ENCODE data around the gene UTP18. TPM values are rescaled to one million over a fixed set of nuclear protein-coding genes. Genes with fewer than 3 reads are reported as not detected.

Gene UTP18
- total RNA-seq, 4 donors from 2014 or later: 24.7 to 51.6 (median 31.1) TPM

GRCh38 chr17:51257150-51258081 is 2.9 kb upstream of the UTP18 start:
- TF ChIP-seq EP300 (IDR thresholded peaks at IDR 0.05) (no peak), POLR2AphosphoS5 (IDR thresholded peaks at IDR 0.05) (no peak), POLR2A (IDR thresholded peaks at IDR 0.05) (no peak), CTCF (IDR thresholded peaks at IDR 0.05) (no peak)
- Histone ChIP-seq H3K27me3 (no peaks in the 10 kb centered on the region), H3K9me3 (no peaks in the 10 kb centered on the region), H3K4me1 (peaks cover 0 to 67% (median 28%) of the 10 kb centered on the region in 3 donors), H3K27ac (peak overlapping the region in 1 of 4 donors; percentile 3), H3K36me3 (peaks cover 0 to 2% of the 10 kb centered on the region in 2 donors), H3K4me3 (peak overlapping the region in 1 of 2 donors; percentile 82)
- ATAC-seq: no peak
- WGBS, 2 donors (ENCODE audit: low coverage in 1 of 2): 39 to 63% methylated on average over 3 of the region's 3 CpGs

GRCh38 chr17:51258756-51259563 is 1.4 kb upstream of the UTP18 start:
- H3K27ac ChIP-seq: peak overlapping the region; percentile 88 to 98 (median 97)
- H3K9me3 ChIP-seq: no peaks in the 10 kb centered on the region
- no peak for ATAC-seq
- peaks cover 0 to 10% of the 10 kb centered on the region in 2 donors for H3K36me3 ChIP-seq
- peak overlapping the region; percentile 82 to 88 for H3K4me3 ChIP-seq
- 0 to 3% methylated on average over 9 to 10 of the region's 18 CpGs for WGBS, 2 donors (ENCODE audit: low coverage in 1 of 2)
- TF ChIP-seq POLR2AphosphoS5 (IDR thresholded peaks at IDR 0.05) (no peak), CTCF (IDR thresholded peaks at IDR 0.05) (no peak), EP300 (IDR thresholded peaks at IDR 0.05) (no peak), POLR2A (IDR thresholded peaks at IDR 0.05) (no peak)
- no peaks in the 10 kb centered on the region for H3K27me3 ChIP-seq
- peaks cover 0 to 82% (median 32%) of the 10 kb centered on the region in 3 donors for H3K4me1 ChIP-seq

GRCh38 chr17:51259564-51260236 is 646 bp upstream of the UTP18 start, which contains the start of gene MBTD1:
MBTD1 (minus strand) TSS chr17:51260049; CDS start chr17:51225161, 34,888 bp downstream.
- no peaks in the 10 kb centered on the region for H3K27me3 ChIP-seq
- peak; percentile 95 for ATAC-seq
- peaks cover 0 to 78% (median 32%) of the 10 kb centered on the region in 3 donors for H3K4me1 ChIP-seq
- peaks cover 0 to 10% of the 10 kb centered on the region in 2 donors for H3K36me3 ChIP-seq
- 0% methylated on average over 8 of the region's 42 CpGs; no CpG with 5 or more reads in 1 of the 2 donors for WGBS, 2 donors (ENCODE audit: low coverage in 1 of 2)
- TF ChIP-seq CTCF (IDR thresholded peaks at IDR 0.05) (no peak), EP300 (IDR thresholded peaks at IDR 0.05) (no peak), POLR2A (IDR thresholded peaks at IDR 0.05) (peak in 1 of 2 donors; percentile 24), POLR2AphosphoS5 (IDR thresholded peaks at IDR 0.05) (peak; percentile 83)
- H3K27ac ChIP-seq: peak within 1 kb of the TSS; percentile 88 to 98 (median 97)
- H3K9me3 ChIP-seq: no peaks in the 10 kb centered on the region
- H3K4me3 ChIP-seq: peak within 1 kb of the TSS; percentile 82 to 88

DNA sequence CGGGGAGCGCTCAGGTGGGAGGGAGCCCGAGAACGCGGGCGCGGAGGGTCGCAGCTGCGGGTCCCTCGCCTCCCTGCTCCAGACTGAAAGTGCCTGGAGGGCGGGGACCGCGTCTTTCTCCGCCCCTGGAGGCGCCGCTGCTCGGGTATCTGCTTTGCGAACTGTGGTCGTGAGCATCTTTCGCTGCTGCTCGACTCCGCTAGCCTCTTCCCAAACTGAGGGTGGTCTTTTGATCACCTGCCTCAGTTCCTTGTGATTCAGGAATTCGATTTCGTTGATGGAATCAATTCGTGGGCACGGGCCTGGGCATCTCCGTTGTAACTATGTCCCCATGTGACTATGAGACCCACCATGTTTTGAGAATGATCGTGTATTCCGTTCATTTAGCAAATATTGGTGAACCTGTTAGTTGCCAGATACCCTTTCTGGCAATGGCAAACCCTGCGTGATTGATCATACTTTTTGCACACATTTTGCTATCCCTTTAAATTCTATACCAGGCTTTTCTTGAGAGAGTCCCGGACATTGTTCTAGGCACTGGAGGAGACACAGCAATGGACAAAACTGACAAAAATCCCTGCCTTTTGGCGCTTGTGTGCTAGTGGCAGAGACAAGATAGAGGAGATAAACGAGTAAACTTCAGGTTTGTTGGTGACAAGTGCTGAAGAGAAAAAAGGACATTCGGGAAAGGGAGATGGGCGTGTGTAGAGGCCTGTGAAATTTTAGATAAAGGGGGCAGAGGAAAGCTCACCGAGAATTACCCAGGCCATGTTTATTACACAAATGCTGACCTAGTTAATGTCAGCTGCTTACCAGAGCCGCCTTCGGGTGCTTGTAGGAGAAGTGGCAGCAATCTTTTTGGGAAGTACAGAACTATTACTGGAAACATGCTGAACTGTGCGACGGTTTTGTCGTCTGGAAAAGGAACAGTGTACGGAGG is 948 bp downstream of the UTP18 start:
- 19 to 25% methylated on average over 16 to 22 of the region's 42 CpGs for WGBS, 2 donors (ENCODE audit: low coverage in 1 of 2)
- H3K27ac ChIP-seq: peak overlapping the region; percentile 88 to 98 (median 97)
- H3K4me1 ChIP-seq: peaks cover 0 to 75% (median 29%) of the 10 kb centered on the region in 3 donors
- no peak for TF ChIP-seq EP300 (IDR thresholded peaks at IDR 0.05)
- TF ChIP-seq POLR2AphosphoS5 (IDR thresholded peaks at IDR 0.05): peak; percentile 11
- TF ChIP-seq POLR2A (IDR thresholded peaks at IDR 0.05): no peak
- no peaks in the 10 kb centered on the region for H3K9me3 ChIP-seq
- no peaks in the 10 kb centered on the region for H3K27me3 ChIP-seq
- ATAC-seq: no peak
- H3K4me3 ChIP-seq: peak overlapping the region; percentile 82 to 88
- H3K36me3 ChIP-seq: peaks cover 0 to 23% of the 10 kb centered on the region in 2 donors
